DMS153 treated with DMSO at 0.1 percent for 48 hours (cell line): ENCODE results near the gene NWD2.
"Not testable (repeated sequence)": the region's sequence is repeated elsewhere in the genome, so short reads cannot be mapped to it uniquely, and the experiment has no call there.

Source experiments
- DNase-seq: peaks from one replicate; lab custom pipeline; 2025; ENCODE audit not compliant: unreplicated experiment; lab: John Stamatoyannopoulos, UW

The NWD2 gene, protein sequence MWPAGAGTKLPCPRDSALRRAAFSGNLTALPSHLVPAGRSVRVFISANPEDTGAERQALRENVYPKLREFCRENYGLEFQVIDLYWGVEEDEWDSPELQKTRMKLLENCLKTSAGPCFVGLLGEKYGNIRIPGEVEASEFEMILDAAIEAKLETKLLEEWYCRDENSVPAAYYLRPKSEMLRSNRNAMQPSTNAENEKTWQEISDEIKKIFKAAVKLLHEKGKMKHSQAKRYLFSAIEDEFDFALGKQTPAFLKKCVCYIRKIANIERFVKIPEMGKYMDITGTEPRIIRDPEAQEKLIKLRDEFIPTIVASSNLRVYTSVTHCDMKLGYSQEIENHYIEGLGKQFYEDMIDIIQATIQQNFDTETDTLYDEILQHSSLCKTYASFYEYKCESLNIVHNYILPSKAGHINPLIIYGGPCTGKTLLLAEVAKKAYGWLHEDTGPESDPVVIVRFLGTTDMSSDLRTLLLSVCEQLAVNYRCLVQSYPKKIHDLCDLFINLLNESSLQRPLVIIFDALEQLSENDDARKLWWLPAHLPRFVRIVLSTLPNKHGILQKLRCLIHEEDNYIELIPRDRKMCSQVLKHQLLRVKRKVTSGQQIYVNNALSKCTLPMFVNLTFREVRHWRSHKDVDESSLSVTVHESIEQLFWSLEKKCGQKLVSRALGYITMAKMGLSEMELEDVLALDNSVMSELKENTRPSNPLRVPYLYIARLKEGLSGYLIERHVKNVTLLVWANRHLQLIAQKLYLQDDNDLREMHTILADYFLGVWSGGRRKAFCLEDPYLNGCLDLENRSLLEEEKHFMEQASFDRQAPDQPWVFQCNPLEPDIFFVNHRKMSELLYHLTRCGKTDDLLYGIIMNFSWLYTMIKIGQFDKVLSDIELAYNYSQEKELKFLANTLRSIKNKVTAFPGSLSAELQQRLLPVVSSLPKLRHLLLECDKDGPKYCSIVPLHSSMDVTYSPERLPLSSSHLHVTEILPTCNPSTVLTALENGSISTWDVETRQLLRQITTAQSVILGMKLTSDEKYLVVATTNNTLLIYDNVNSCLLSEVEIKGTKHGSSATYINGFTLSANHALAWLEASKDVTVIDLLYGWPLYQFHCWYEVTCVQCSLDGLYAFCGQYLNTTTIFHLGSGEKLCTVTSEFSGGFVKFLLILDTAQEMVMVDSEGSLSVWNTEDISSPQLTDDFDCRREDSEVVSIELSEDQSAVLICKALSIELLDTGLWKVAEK (N-terminal part only)

DNA sequence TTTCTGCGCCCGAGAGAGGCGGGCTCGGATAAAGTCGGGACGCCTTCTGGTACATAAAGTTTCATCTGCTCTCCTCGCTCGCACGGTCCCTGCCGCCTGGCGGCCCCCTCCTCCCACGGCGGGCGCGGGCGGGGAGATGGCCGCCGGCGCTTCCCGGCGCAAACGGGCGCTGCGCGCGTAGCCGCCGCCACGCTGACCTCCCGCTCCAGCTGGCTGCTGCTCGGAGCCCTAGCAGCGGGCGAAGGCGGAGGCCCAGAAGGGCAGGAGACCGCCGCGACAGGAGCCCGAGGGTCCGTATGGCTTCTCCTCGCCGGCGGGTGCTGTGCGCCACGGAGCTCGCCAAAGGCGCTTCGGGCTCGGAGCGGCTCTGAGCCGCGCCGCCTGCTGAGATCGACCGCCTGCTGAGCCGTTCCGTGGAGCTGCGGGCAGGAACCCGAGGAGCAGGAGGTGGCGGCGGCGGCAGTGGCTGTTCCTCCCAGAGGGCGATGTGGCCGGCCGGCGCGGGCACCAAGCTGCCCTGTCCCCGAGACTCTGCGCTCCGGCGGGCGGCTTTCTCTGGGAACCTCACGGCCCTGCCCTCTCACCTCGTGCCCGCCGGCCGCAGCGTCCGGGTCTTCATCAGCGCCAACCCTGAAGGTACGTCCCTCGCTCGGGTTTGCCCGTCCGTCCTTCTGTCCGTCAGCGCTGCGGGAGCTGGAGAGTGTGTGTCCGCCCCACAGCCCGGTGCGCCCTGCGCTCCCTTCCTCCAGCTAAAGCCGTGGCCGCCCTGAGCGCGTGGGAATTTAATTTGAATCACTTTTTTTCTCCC lies at the start of gene NWD2:
Gene NWD2, plus strand, starts transcription at position 161 of the 808 bp plus-strand sequence. Its CDS starts 325 bp downstream, at position 486.
- no peak for DNase-seq

DNA sequence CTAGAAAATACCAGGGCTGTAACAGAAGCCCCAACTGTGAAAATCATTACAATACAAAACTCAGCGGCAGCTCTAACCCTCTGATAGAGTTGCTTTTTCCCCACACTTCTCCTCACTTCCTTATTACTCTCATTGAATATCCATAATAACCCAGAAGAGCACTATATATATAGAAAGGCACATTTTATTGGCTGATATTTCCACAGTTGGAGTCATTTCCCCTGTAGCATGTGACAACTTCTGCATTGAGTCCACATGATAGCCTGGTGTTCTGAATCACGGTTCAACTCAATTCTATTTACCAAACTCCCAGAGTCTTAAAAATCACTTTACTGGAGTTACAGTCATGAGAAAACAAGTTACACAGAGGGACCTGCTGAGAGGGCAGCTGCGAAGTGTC lies 46.6 kb upstream of the NWD2 start:
- no peak for DNase-seq

DNA sequence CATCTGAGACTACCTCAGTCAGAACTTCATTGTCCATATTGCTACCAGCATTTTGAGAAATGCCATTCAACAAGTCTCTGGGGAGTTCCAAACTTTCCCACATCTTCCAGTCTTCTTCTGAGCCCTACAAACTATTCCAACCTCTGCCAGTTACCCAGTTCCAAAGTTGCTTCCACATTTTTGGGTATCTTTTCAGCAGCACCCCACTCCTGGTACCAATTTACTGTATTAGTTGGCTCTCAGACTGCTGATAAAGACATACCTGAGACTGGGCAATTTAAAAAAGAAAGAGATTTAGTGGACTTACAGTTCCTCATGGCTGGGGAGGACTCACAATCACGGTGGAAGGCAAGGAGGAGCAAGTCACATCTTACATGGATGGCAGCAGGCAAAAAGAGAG lies 39.8 kb upstream of the NWD2 start:
- DNase-seq = not testable (repeated sequence)

DNA sequence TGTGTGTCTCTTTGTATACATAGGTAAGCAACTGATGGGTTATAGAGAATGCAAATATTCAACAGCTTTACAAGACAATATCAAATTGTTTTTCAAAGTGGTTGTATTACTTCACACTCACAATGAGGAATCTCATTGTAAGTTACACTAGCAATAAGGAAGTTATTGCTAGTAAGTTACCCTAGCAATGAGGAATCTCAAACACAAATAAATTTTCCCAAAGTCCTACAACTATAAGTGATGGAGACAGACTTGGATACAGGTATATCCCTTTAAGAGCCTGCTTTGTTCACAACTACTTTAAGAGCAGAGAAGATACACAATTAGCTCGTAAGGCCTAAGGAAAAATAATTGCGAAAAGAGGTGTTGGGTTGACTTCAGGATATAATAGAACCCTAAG lies 28.3 kb upstream of the NWD2 start:
- DNase-seq = no peak

DNA sequence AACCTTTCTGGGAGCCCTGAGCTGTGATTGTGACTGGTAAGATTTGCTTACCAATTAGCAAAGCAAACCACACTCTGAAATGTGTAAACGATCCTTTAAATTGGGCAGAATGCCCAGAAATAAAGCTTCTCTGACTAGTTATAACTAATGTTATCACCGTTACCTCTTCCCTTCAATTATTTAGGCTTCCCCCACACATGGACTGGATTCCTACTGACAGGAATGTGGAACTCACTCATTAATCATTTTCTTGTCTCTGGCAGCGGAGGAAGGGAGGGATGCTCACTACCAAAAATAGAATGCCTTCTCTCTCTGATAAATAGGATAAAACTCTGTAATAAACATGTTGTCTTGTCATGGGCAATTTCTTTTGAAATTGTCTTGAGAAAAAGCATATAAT lies 25.3 kb upstream of the NWD2 start:
- no peak for DNase-seq

DNA sequence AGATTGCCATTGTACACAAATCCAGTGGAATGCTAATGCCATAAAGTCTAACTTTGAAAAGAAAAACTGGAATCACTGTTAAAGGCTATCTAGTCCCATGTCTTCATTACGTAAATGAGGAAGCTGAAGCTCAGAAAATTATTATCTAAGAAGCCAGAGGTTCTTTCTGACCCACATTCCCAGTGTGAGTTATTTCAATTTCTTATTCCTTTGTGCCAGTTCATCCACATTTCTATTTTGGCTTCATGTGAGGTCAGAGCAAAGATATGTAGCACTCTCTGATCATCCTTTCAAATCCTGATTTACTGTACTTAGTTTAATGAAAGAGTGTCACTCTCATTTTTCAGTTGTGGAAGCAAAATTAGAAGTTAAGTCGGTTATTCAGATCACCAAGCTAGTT lies 24.6 kb upstream of the NWD2 start:
- DNase-seq = no peak

DNA sequence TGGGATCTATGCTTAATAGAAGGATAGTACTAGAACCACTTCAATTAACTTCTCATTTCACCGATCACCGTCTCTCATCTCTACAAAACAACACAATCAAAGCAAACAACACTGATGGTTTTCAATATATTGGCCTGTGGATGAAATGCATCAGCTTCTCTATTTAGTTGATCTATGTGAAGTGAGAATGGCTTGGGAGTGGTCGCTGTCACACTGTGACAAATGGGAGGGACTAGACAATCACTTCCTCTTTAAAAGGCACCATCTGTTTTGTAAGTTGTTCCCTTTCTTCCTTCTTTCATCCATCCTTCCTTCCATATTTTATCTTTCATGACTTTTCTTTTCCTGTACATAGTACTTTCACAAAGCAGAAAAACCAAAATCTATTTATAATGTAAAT lies 23.9 kb upstream of the NWD2 start:
- no peak for DNase-seq

DNA sequence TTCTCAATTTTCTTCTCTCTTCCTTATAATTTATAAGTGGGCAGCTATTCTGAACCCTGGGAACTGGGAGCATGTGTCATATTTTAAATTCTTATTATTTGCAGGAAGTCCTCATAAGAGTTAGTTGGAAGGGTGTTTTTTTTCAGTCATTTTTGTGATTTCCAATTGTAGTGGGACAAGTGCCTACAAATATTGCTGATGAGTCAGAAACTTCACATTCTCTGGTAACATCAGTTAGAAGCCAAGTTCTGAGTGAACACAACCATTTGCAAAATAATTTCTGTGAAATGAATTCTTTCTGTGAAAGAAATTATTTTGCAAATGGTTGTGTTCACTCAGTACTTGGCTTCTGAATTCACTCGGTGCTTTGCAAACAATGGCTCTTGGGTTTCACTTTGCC lies 20.8 kb upstream of the NWD2 start:
- DNase-seq = no peak

DNA sequence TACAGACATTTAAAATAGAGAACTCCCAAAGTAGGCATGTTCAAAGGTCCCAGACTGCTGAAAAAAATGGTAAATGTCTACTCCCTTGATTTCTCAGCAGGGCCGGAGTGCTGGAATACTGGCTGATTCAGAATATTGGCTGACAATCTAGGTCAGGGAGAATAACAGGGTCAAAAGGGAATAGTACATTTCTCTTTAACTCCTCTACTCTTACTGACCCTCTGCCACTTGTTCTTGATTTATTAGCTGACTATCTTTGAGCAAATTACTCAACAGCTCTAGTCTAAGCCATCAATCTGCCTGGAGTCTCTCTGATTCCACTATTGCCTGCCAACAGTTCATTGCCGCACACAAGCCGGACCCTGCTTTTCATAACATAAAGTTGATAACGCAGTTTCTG lies 19.7 kb upstream of the NWD2 start:
- DNase-seq = no peak

DNA sequence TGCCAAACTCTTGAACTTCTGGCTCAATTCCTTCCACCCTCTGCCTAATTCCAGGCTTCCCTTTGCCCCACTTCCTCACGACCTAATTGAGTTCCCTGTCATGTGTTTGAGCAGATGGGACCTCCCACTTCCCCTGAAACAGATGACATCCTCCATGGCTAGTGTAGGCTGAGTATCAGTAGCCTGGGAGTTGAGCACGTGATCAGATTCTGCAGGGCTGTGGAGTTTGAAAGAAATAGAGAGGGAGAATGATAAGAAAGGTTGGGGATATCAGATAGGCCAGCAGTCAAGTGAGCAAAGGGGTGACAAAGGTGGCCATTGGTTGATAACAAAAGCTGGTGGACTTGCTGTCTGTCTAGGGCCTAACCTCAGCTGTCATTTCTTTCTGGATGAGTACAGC lies 18.8 kb upstream of the NWD2 start:
- DNase-seq = no peak

DNA sequence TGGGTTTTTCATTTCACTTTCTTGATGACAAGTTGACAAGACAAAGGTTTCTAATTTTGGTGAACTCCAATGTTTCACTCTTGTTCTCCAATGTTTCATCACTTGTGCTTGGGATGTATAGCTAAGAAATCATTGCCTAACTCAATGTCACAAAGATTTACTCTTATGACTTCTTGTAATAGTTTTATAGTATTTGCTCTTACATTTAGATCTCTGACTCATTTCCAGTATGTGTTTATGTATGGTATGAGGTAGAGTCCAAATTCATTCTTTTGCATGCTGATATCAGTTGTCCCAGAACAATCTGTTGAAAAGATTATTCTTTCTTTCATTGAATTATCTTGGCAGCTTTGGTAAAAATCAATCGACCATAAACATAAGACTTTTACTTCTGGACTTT lies 12.2 kb upstream of the NWD2 start:
- no peak for DNase-seq

DNA sequence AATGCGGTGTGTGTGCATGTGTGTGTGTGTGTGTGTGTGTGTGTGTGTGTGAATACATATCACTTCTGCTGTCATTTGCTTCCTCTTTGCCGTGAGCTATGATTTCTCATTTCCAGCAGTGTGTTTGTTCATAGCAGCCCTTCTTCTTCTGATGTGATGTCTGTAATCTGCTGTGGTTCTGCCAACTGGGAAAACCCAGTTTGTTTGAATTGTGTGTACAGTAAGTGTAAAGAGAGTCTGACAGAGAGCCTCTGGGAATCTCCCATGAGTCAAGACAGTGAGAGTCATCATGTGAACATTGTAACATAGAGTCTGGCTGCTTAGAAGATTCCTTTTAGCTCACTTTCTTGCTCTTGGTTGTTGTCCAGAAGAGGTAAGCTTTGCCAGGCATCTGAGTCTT lies 8.4 kb upstream of the NWD2 start:
- no peak for DNase-seq

DNA sequence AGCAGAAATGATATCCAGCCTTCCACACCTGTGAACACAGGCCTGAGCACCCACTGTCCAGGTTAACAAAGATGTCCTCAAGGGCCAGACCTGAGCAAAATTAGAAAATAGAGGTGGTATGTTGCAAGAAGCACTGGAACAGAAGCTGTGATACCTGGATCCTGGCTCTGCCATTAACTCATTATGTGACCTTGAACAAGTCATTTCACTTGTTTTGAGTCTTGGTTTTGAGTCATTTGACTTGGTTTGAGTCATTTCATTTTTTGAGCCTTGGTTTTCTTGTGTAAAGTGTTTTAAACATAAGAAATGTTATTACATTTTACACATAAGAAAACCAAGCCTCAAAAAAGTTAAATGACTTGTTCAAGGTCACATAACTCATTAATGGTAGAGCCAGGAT lies 2.9 kb upstream of the NWD2 start:
- no peak for DNase-seq

DNA sequence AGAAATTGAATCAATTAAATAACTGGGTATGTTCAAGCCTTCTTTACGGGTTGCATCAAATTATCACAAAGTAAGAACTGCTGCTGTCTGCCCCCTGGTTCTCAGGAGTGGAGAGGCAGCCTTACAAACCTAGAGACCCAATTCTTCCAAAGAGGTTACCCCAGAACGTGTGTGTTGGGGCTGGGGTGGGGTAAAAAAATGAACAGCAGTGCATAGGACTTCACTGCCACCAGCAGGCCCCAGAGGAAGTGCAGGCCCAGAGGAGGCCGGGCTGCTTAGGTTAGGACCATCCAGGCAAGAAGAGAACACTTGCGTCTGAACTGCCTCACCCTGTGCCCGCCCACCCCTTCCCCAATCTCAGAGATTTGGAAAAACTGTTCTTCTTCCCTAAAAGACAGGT lies 1.5 kb upstream of the NWD2 start:
- no peak for DNase-seq

DNA sequence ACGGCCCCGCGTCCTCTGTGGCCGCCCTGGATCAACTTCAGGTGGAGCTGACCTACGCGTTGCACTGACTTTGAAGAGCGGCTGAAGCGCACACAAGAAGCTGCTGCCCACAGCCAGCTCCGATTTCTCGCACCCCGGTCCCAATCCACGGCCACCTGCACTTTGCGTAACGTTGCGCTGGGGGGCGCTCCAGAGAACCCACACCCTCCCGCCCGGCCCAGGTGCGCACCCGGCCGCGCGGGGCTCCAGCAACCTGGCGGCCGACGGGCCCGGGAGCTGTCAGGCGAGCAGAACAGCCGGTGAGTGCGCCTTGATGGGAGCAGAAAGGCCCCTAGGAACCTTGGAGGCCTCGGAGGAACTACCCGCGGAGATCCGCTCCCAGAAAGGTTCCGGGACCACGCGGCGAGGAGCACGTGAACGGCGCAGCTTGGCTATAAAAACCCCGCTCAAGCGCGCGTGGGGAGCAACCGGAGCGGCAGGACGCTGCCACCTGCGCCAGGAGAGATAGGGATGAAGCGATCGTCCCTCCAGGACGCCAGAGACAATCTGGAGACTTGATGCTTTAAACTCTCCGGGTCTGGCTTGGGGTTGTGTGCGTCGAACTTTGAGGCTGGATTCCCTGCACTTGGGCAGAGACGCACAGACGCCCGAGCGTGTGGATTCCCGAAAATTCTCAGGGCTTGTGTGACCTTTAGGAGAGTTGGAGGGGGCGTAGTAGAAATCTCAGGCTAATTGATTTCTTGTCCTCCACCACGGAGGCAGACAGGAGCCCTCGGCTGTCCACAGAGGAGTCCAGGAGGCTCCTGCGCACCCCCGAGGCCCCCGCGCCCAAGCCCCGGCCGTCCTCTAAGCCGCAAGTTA lies 591 bp upstream of the NWD2 start:
- no peak for DNase-seq

DNA sequence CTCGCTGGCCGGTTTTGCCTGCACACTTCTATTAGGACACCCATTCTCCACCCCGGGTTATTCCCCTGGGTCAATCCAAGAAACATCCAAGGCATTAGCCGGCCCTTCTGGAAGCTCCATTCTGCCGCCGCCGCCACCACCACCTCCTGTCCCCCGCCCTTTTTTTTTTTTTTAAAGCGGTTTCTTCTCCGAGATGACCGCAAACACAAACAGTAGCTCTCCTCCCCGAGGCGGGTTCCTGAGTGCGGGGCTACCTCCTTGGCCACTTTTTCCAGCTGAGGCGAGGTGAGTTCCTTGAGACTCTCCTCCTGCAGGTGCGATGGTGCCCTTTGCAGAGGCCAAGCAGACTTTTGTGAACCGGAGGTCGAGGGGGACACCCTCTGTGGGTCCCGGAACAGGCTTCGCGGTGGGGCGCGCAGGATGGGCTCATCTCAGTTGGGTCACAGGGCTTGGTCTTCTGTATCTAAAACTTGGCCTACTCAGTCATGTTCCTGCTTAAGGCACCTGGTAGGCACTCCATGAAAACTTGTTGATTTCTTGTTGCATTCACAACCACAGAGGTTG lies 930 bp downstream of the NWD2 start:
- DNase-seq = no peak

DNA sequence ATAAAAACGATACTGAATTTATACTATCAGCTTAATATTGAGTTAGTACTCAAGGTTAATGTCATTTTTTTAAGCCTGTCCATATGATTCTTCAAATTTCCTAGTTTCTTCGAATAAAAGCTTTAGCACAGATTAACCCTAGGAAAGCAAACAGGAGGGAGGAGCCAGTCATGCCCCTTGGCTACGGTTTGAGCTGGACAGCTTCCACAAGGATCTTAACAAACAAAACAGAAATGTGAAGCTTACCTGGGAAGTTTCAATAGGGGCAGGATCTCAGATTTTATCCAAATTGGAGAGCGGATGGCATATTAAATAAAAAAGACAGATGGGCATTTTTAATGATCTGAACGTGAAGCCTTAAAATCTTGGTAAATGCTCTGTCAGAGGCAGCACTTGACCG lies 2.3 kb downstream of the NWD2 start:
- no peak for DNase-seq

DNA sequence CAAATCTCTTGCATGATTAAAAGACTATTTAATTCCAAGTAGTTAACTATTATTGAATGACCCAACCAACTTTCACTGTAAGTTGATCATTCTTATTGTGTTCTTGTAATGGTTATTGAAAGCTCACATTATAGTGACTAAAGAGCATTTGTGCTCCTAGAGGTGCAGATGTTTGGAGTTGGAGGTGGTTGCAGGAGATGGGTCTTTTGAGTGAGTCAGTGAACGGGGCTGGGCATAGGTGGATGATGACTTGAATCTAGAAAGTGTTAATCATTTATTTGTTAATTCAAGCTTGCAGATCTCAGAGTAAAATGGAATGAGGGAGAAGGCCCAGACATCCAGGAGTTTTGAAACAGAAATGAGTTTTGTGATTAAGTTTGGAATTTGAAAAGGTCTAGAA lies 13.7 kb downstream of the NWD2 start:
- DNase-seq = no peak

DNA sequence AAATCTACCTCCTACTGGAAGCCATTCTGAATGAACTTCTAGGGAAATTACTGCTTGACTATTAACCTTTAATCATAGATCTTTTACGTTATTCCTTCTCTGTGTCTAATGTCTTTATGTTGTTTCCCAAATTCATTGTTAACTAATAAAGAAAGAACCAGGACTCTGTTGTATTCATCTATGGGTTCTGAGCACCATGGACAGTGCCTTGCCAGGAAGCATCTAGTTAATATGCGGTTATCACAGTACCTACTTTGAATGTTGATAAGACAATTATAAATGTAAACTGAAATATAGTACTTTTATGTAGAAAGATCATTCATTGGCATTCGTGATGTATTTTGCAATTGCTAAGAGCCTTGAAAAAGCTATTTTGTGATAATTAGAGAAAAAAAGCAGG lies 23.8 kb downstream of the NWD2 start:
- DNase-seq = no peak

DNA sequence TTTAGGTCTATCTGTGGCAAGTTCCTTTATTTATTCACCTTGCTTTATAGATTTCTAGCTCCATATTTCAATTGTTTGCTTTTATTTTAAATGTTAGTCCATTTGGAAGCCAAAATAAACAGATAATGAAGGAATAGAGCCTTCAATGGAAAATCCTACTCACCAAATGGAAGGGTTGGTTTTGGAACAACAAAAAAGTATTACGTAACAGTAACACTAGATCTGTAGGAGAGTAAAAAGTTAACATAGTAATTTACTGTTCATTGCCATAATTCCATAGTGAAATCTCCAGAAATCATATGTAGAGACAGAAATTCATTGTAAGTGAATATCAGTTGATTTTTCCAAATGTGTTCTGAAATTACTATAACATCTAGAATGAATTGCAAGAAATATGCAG lies 34.6 kb downstream of the NWD2 start:
- DNase-seq = no peak
